Mesothelial cell of epicardium (in vitro differentiated cells): ENCODE results near the gene DAZAP2. TPM values are rescaled to one million over a fixed set of nuclear protein-coding genes. Genes with fewer than 3 reads are reported as not detected.

Experiments
- DNase-seq, 2 experiments: peaks; one replicate each; pipeline ENCODE4 v3.0.0; 2021; ENCODE audit warnings: low spot score in 2 of 2; ENCODE audit not compliant: unreplicated experiment in 2 of 2
- H3K27ac Mint-ChIP-seq: 2 replicates; pipeline ENCODE4 v1.8.0; 2021; ENCODE audit warnings: mixed read lengths
- H3K27me3 Mint-ChIP-seq: 2 replicates; pipeline ENCODE4 v1.8.0; 2021; ENCODE audit warnings: low read depth, mixed read lengths
- H3K36me3 Mint-ChIP-seq: 2 replicates; pipeline ENCODE4 v1.8.0; 2021; ENCODE audit warnings: mixed read lengths
- H3K4me1 Mint-ChIP-seq: 2 replicates; pipeline ENCODE4 v1.8.0; 2021; ENCODE audit warnings: mixed read lengths
- H3K4me3 Mint-ChIP-seq: 2 replicates; pipeline ENCODE4 v1.8.0; 2021; ENCODE audit warnings: mild to moderate bottlenecking, moderate library complexity, mixed read lengths
- H3K9me3 Mint-ChIP-seq: 2 replicates; pipeline ENCODE4 v1.8.0; 2021; ENCODE audit warnings: mixed read lengths
- total RNA-seq: library from RNA; stranded (reverse); gene quantifications from 3 replicates; pipeline ENCODE4 v1.2.1, GENCODE V29; 2021
- TF ChIP-seq, protein P1 (sequence below): fragments of 200-600 bp; sonication (generic); IDR thresholded peaks from one replicate; pipeline ENCODE4 v1.5.0; 2021; ENCODE audit warnings: antibody characterized with exemption; ENCODE audit not compliant: unreplicated experiment

DAZAP2 gene
- total RNA-seq, 1 donor from 2014 or later: 101 TPM

DNA sequence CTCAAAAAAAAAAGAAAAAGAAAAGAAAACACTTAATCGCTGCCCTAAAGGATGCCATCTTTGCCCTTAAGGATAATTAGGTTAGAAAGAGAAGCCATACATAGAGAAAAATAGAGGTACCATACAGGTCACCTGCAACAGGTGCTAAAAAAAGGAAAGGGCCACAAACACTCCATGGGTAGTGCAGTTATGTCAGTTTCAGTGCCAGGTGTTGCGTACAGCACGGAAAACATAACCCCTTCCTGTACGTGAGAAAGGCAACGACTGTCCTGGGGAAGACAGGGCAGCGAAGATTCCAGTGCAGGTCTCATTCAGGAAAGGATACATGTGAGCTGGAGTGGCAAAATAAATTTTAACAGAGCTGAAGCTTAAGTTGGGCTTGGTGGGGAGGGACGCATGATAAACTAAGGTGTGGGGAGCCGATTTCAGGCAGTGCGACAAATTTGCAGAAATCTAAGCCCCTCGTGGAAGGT, 553 bp upstream of the DAZAP2 start:
- Mint-ChIP-seq H3K27ac (peak overlapping the region; percentile 100), H3K4me3 (peak overlapping the region; percentile 97), H3K4me1 (peaks cover 18% of the 10 kb centered on the region), H3K27me3 (no peaks in the 10 kb centered on the region), H3K36me3 (peaks cover 8% of the 10 kb centered on the region), H3K9me3 (no peaks in the 10 kb centered on the region)
- peak in 1 of 2 experiments; percentile 51 for DNase-seq
- TF ChIP-seq, protein P1, sequence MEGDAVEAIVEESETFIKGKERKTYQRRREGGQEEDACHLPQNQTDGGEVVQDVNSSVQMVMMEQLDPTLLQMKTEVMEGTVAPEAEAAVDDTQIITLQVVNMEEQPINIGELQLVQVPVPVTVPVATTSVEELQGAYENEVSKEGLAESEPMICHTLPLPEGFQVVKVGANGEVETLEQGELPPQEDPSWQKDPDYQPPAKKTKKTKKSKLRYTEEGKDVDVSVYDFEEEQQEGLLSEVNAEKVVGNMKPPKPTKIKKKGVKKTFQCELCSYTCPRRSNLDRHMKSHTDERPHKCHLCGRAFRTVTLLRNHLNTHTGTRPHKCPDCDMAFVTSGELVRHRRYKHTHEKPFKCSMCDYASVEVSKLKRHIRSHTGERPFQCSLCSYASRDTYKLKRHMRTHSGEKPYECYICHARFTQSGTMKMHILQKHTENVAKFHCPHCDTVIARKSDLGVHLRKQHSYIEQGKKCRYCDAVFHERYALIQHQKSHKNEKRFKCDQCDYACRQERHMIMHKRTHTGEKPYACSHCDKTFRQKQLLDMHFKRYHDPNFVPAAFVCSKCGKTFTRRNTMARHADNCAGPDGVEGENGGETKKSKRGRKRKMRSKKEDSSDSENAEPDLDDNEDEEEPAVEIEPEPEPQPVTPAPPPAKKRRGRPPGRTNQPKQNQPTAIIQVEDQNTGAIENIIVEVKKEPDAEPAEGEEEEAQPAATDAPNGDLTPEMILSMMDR: no peak

DNA sequence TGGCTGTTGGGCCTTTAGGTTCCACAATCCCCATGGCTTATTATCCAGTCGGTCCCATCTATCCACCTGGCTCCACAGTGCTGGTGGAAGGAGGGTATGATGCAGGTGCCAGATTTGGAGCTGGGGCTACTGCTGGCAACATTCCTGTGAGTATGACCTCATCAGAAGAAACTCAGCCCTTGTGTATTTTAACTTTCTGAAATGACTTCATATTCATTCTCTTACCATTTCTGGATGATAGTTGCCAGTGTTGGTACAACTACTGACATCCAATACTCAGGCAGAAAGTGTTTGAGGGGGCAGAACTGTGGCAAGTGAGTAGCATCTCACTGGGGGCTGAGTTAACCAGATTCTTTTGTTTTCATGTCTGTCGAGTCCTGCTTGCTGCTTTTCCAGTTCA, 2.3 kb downstream of the DAZAP2 start:
- TF ChIP-seq, protein P1: no peak
- Mint-ChIP-seq H3K27me3 (no peaks in the 10 kb centered on the region), H3K36me3 (peaks cover 16% of the 10 kb centered on the region), H3K4me1 (peaks cover 18% of the 10 kb centered on the region), H3K9me3 (no peaks in the 10 kb centered on the region), H3K4me3 (peak overlapping the region; percentile 97), H3K27ac (peak overlapping the region; percentile 72)
- no peak for DNase-seq

DNA sequence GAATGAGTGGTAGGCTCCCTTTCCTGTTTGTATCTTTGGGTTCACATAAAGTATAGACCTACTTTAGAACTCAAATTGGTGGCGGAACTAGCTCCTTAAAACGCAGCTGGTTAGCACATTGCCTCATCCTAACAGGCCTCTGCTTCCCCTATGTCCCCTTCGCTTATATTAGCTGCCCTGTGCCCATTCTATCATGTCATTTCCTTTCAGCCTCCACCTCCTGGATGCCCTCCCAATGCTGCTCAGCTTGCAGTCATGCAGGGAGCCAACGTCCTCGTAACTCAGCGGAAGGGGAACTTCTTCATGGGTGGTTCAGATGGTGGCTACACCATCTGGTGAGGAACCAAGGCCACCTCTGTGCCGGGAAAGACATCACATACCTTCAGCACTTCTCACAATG, 3.5 kb downstream of the DAZAP2 start:
- TF ChIP-seq, protein P1: no peak
- Mint-ChIP-seq H3K27ac (no peak overlapping the region), H3K9me3 (no peaks in the 10 kb centered on the region)

DNA sequence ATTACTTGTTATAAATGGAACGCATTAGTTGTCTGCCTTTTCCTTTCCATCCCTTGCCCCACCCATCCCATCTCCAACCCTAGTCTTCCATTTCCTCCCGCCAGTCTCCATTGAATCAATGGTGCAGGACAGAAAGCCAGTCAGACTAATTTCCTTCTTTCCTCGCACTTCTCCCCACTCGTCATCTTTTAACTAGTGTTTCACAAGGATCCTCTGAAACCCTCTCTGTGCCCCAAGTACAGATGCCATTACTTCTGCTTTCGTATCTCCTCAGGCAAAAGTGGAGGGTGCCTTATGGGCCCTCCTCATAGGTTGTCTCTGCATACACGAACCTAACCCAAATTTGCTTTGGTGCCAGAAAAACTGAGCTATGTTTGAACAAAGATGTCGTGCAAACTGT, 4.2 kb downstream of the DAZAP2 start:
- Mint-ChIP-seq H3K27ac (no peak overlapping the region), H3K27me3 (no peaks in the 10 kb centered on the region), H3K9me3 (no peaks in the 10 kb centered on the region), H3K36me3 (peaks cover 16% of the 10 kb centered on the region), H3K4me1 (peaks cover 17% of the 10 kb centered on the region), H3K4me3 (no peak overlapping the region)
- TF ChIP-seq, protein P1: no peak
- DNase-seq: no peak

More for the DNA sequence above, 3.5 kb downstream of the DAZAP2 start:
- no peak for DNase-seq
- peaks cover 18% of the 10 kb centered on the region for H3K4me1 Mint-ChIP-seq
- peaks cover 16% of the 10 kb centered on the region for H3K36me3 Mint-ChIP-seq
- H3K27me3 Mint-ChIP-seq: no peaks in the 10 kb centered on the region
- no peak overlapping the region for H3K4me3 Mint-ChIP-seq

DNA sequence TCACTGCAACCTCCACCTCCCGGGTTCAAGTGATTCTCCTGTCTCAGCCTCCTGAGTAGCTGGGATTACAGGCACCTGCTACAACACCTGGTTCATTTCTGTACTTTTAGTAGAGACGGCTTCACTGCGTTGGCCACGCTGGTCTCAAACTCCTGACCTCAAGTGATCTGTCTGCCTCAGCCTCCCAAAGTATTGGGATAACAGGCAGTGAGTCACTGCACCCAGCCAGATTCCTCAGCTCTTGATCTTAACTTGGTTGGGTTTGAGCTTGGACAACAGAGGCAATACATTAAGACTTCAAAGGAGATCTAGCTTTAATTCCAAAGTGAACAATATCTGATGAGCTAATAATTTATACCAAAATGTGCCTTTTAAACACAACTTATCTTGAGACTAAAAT, 5.6 kb downstream of the DAZAP2 start:
- TF ChIP-seq, protein P1: no peak
- H3K27me3 Mint-ChIP-seq: no peaks in the 10 kb centered on the region
- peaks cover 12% of the 10 kb centered on the region for H3K4me1 Mint-ChIP-seq
- no peak for DNase-seq
- H3K4me3 Mint-ChIP-seq: no peak overlapping the region
- H3K36me3 Mint-ChIP-seq: peaks cover 16% of the 10 kb centered on the region
- no peak overlapping the region for H3K27ac Mint-ChIP-seq
- no peaks in the 10 kb centered on the region for H3K9me3 Mint-ChIP-seq
